ENCODE measurements around the gene STX2.
"Not testable (repeated sequence)": the region's sequence is repeated elsewhere in the genome, so short reads cannot be mapped to it uniquely, and the experiment has no call there.

Gene STX2

GRCh38 chr12:130838951-130839769 is at the start of gene STX2:
Gene STX2, minus strand, starts transcription at chr12:130839250. Its CDS starts 151 bp downstream, at chr12:130839099.
- H3K27me3 Mint-ChIP-seq, result no peaks in the 10 kb centered on the region
- peak within 1 kb of the TSS; percentile 91 for H3K27ac Mint-ChIP-seq
- H3K4me3 Mint-ChIP-seq, result peak within 1 kb of the TSS; percentile 83
- no peaks in the 10 kb centered on the region for H3K9me3 Mint-ChIP-seq
- no peaks in the 10 kb centered on the region for H3K36me3 Mint-ChIP-seq (ENCODE audit: low read depth)
- peaks cover 26% of the 10 kb centered on the region for H3K4me1 Mint-ChIP-seq (ENCODE audit: low read depth)

DNA sequence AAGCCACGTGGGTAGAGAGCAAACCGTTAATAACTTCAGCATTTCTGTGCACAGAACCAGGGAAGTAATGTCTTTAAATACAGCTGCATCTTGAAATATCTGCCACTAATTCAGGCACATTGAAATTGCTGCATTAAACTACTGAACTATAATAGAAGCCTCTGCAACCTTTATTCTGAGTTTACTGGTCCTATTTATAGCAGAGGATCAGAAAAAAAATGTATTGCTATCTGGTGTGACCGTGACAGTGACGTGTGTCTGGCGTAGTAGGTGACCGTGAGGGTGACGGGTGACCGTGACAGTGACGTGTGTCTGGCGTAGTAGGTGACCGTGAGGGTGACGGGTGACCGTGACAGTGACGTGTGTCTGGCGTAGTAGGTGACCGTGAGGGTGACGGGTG is 48.1 kb upstream of the STX2 start:
- not testable (repeated sequence) for H3K27ac Mint-ChIP-seq; H3K36me3 Mint-ChIP-seq (ENCODE audit: low read depth); H3K4me1 Mint-ChIP-seq (ENCODE audit: low read depth); H3K27me3 Mint-ChIP-seq; H3K4me3 Mint-ChIP-seq; H3K9me3 Mint-ChIP-seq

GRCh38 chr12:130881548-130881947 is 42.5 kb upstream of the STX2 start:
- Mint-ChIP-seq H3K4me3 (no peak overlapping the region), H3K27me3 (no peaks in the 10 kb centered on the region), H3K4me1 (ENCODE audit: low read depth) (peaks cover 36% of the 10 kb centered on the region), H3K9me3 (no peaks in the 10 kb centered on the region), H3K36me3 (ENCODE audit: low read depth) (peaks cover 13% of the 10 kb centered on the region), H3K27ac (no peak overlapping the region)

GRCh38 chr12:130881046-130881445 is 42.0 kb upstream of the STX2 start:
- Mint-ChIP-seq H3K27ac (peak overlapping the region; percentile 83), H3K4me3 (no peak overlapping the region), H3K36me3 (ENCODE audit: low read depth) (peaks cover 18% of the 10 kb centered on the region), H3K27me3 (no peaks in the 10 kb centered on the region), H3K4me1 (ENCODE audit: low read depth) (peaks cover 41% of the 10 kb centered on the region), H3K9me3 (no peaks in the 10 kb centered on the region)

GRCh38 chr12:130880411-130880885 is 41.4 kb upstream of the STX2 start:
- peaks cover 47% of the 10 kb centered on the region for H3K4me1 Mint-ChIP-seq (ENCODE audit: low read depth)
- no peaks in the 10 kb centered on the region for H3K9me3 Mint-ChIP-seq
- H3K4me3 Mint-ChIP-seq, result peak overlapping the region; percentile 69
- H3K27me3 Mint-ChIP-seq, result no peaks in the 10 kb centered on the region
- H3K27ac Mint-ChIP-seq, result peak overlapping the region; percentile 83
- peaks cover 24% of the 10 kb centered on the region for H3K36me3 Mint-ChIP-seq (ENCODE audit: low read depth)

GRCh38 chr12:130879781-130880389 is 40.8 kb upstream of the STX2 start:
- Mint-ChIP-seq H3K36me3 (ENCODE audit: low read depth) (peaks cover 30% of the 10 kb centered on the region), H3K27me3 (no peaks in the 10 kb centered on the region), H3K27ac (peak overlapping the region; percentile 83), H3K4me1 (ENCODE audit: low read depth) (peaks cover 53% of the 10 kb centered on the region), H3K4me3 (peak overlapping the region; percentile 69), H3K9me3 (no peaks in the 10 kb centered on the region)

DNA sequence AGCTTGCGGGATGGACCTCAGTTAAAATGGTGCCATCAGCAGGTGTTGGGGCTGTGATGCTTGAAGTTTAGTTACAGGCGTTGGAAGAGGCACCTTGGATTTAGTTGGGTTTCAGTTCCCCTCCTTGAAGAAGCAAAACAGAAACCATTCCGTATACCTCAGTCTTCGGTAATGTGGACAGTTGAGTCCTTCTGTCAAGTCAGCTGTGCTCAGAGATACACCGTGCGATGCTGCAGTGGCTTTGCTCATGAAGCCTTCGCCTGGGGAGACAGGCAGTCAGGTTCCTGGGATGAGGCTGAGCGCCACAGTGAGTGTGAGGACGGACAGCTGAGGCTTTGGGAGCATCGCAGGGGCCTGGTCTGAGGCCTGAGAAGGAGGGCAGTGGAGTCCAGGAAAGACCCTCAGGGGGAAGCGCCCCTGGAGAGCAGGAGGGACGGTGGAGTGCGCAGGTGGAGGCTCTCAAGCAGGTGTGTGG is 40.2 kb upstream of the STX2 start:
- Mint-ChIP-seq H3K4me1 (ENCODE audit: low read depth) (peaks cover 59% of the 10 kb centered on the region), H3K9me3 (no peaks in the 10 kb centered on the region), H3K27ac (peak overlapping the region; percentile 74), H3K36me3 (ENCODE audit: low read depth) (peaks cover 36% of the 10 kb centered on the region), H3K4me3 (peak overlapping the region; percentile 64), H3K27me3 (no peaks in the 10 kb centered on the region)

DNA sequence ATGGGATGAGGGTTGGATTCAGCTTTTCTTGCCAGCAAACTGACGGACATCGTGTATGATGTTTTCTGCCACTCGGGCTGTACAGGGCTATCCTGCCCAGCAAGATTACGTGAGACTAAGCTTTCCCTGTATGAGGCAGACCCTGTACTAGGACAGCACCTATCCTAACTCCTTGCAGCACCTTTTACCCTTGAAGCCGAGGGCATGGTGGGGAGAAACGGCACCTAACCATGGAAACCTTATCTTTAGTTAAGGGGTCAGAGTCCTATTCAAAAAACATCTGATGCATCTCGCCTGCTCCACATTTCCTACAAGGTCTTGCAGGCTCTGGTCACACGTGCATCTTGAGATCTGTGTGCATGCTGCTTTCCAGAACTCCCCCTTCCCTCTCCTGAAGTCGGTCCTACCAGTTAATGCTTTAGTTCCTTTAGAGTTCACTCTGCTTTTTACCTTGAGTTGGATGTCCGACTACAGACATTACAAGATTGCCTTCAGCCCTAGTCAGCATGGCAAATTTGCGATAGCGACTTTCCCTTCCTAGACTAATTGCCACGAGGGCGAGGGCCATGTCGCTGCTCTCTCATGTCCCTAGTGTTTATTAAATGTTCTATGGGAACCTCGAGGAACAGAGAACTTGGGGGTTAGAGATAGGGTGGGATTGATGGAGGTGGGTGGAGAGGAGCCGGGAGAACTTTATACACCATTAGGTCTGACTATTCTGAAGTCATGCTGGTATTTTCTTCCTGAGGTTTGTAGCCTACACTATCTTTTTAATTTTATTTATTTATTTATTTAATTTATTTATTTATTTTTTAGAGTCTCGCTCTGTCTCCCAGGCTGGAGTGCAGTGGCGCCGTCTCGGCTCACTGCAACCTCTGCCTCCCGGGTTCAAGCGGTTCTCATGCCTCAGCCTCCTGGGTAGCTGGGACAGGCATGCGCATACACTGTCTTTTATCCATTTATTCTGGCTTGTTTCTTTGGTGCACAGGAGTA is 39.4 kb upstream of the STX2 start:
- Mint-ChIP-seq H3K36me3 (ENCODE audit: low read depth) (peaks cover 44% of the 10 kb centered on the region), H3K4me3 (peak overlapping the region; percentile 6), H3K27me3 (no peaks in the 10 kb centered on the region), H3K27ac (no peak overlapping the region), H3K4me1 (ENCODE audit: low read depth) (peaks cover 65% of the 10 kb centered on the region), H3K9me3 (no peaks in the 10 kb centered on the region)

GRCh38 chr12:130877333-130877732 is 38.3 kb upstream of the STX2 start:
- Mint-ChIP-seq H3K4me1 (ENCODE audit: low read depth) (peaks cover 74% of the 10 kb centered on the region), H3K27ac (no peak overlapping the region), H3K36me3 (ENCODE audit: low read depth) (peaks cover 55% of the 10 kb centered on the region), H3K9me3 (no peaks in the 10 kb centered on the region), H3K27me3 (no peaks in the 10 kb centered on the region), H3K4me3 (no peak overlapping the region)

GRCh38 chr12:130876758-130877157 is 37.7 kb upstream of the STX2 start:
- H3K27ac Mint-ChIP-seq, result peak overlapping the region; percentile 29
- no peaks in the 10 kb centered on the region for H3K27me3 Mint-ChIP-seq
- peak overlapping the region; percentile 20 for H3K4me3 Mint-ChIP-seq
- H3K36me3 Mint-ChIP-seq (ENCODE audit: low read depth), result peaks cover 55% of the 10 kb centered on the region
- H3K9me3 Mint-ChIP-seq, result no peaks in the 10 kb centered on the region
- peaks cover 74% of the 10 kb centered on the region for H3K4me1 Mint-ChIP-seq (ENCODE audit: low read depth)

DNA sequence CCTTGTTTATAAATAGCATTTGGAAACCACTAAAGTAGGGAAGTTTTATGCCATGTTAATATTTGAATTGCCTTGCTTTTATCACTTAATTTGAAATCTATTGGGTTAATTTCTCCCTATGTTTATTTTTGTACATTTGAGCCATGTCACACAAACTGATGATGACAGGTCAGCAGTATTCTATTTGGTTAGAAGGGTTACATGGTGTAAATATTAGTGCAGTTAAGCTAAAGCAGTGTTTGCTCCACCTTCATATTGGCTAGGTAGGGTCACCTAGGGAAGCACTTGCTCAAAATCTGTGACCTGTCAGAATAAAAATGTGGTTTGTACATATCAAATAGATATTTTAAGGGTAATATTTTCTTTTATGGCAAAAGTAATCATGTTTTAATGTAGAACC is 37.2 kb upstream of the STX2 start:
- no peak overlapping the region for H3K27ac Mint-ChIP-seq
- no peaks in the 10 kb centered on the region for H3K27me3 Mint-ChIP-seq
- peaks cover 55% of the 10 kb centered on the region for H3K36me3 Mint-ChIP-seq (ENCODE audit: low read depth)
- H3K9me3 Mint-ChIP-seq, result no peaks in the 10 kb centered on the region
- peaks cover 74% of the 10 kb centered on the region for H3K4me1 Mint-ChIP-seq (ENCODE audit: low read depth)
- peak overlapping the region; percentile 62 for H3K4me3 Mint-ChIP-seq

DNA sequence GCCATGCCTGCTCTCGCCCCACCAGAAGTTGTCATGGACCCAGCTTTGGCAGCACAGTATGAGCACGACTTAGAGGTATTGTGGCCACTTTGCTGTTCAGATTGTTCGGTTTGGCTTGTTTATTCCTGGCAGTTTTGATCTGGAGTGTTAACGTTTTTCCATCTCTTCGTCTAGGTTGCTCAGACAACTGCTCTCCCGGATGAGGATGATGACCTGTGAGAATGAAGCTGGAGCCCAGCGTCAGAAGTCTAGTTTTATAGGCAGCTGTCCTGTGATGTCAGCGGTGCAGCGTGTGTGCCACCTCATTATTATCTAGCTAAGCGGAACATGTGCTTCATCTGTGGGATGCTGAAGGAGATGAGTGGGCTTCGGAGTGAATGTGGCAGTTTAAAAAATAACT is 36.7 kb upstream of the STX2 start:
- Mint-ChIP-seq H3K4me3 (peak overlapping the region; percentile 62), H3K27ac (peak overlapping the region; percentile 73), H3K4me1 (ENCODE audit: low read depth) (peaks cover 74% of the 10 kb centered on the region), H3K36me3 (ENCODE audit: low read depth) (peaks cover 55% of the 10 kb centered on the region)
- not testable (repeated sequence) for H3K9me3 Mint-ChIP-seq, H3K27me3 Mint-ChIP-seq

DNA sequence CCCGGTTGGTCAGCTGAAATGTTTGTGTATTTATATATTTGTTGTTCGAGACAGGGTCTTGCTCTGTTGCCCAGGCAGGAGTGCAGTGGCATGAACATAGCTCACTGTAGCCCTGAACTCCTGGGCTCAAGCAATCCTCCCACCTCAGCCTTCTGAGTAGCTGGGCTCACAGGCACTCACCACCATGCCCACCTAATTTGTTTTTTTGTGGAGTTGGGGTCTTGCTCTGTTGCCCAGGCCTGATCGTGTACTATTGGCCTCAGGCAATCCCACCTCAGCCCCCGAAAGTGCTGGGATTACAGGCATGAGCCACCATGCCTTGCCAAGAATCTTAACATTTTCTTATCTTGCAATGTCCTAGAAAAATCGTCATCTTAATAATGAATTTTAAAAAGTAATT is 36.1 kb upstream of the STX2 start:
- Mint-ChIP-seq H3K36me3 (ENCODE audit: low read depth) (peaks cover 55% of the 10 kb centered on the region), H3K4me3 (peak overlapping the region; percentile 100), H3K9me3 (no peaks in the 10 kb centered on the region), H3K4me1 (ENCODE audit: low read depth) (peaks cover 74% of the 10 kb centered on the region), H3K27ac (no peak overlapping the region), H3K27me3 (no peaks in the 10 kb centered on the region)

- Mint-ChIP-seq H3K36me3 (ENCODE audit: low read depth) (peaks cover 55% of the 10 kb centered on the region), H3K27ac (peak overlapping the region; percentile 100), H3K9me3 (no peaks in the 10 kb centered on the region), H3K4me3 (peak overlapping the region; percentile 100), H3K27me3 (no peaks in the 10 kb centered on the region), H3K4me1 (ENCODE audit: low read depth) (peaks cover 73% of the 10 kb centered on the region)
Observed at GRCh38 chr12:130874696-130875095, 35.6 kb upstream of the STX2 start.

Measured in stimulated activated naive CD8-positive, alpha-beta T cell treated with anti-CD3 and anti-CD28 coated beads, Interleukin-15, Interleukin-2, amounts not matched to agents 100 ng/mL and 50 ng/mL, for 24 hours (primary cell).